Left hindlimb (tissue), 1 donor: ENCODE results near the gene ARVCF.
"Not testable (repeated sequence)": the region's sequence is repeated elsewhere in the genome, so short reads cannot be mapped to it uniquely, and the experiment has no call there.

Experiments used
- DNase-seq: peaks from one replicate; pipeline ENCODE4 v3.0.0-alpha.2; 2018

ARVCF gene

GRCh38 chr22:19931514-19931913, 85.1 kb downstream of the ARVCF start:
- DNase-seq, result no peak

GRCh38 chr22:19930551-19931486, 85.8 kb downstream of the ARVCF start:
- no peak for DNase-seq

- DNase-seq, result no peak
These were observed 86.8 kb downstream of the ARVCF start for GRCh38 chr22:19929586-19930550.

- DNase-seq, result no peak
These were observed 88.4 kb downstream of the ARVCF start for GRCh38 chr22:19928207-19928606.

- no peak for DNase-seq
These were observed 88.9 kb downstream of the ARVCF start for GRCh38 chr22:19927696-19928095.

- DNase-seq, result not testable (repeated sequence)
These were observed 90.6 kb downstream of the ARVCF start for GRCh38 chr22:19926028-19926427.

GRCh38 chr22:19923914-19924513, 92.6 kb downstream of the ARVCF start:
- DNase-seq, result no peak

- DNase-seq, result no peak
These were observed 95.0 kb downstream of the ARVCF start for GRCh38 chr22:19921544-19922081.
